HG02763 (cell line): ENCODE measurements around the gene SLC44A5.
"Not testable (repeated sequence)": the region's sequence is repeated elsewhere in the genome, so short reads cannot be mapped to it uniquely, and the experiment has no call there.

ENCODE experiments used
- ATAC-seq: cut with Tn5 transposase; IDR thresholded peaks from one replicate; pipeline ENCODE4 v1.9.1; 2021; ENCODE audit warnings: mild to moderate bottlenecking, moderate library complexity; ENCODE audit not compliant: unreplicated experiment

The SLC44A5 gene

DNA sequence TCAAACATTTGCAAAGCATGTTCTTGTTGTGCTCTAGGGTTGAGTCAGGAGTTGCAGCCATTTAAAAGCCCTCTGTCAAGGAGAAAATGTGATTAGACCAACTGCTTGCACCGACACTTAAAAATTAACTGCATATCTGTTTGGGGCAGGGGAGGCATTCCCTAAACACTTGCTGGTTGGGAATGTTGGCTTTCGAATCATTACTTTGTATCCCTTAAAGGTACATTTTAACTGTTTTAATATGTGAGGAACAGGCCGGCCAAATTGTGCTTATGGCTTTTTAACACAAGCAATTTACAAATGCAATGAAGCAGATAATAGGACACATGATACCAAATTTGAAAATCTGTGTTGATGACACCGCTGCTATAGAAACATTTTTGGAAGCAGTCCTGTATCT, 317.6 kb downstream of the SLC44A5 start:
- ATAC-seq = no peak

- ATAC-seq = no peak
Measured at GRCh38 chr1:75292013-75292412, 318.9 kb downstream of the SLC44A5 start.

DNA sequence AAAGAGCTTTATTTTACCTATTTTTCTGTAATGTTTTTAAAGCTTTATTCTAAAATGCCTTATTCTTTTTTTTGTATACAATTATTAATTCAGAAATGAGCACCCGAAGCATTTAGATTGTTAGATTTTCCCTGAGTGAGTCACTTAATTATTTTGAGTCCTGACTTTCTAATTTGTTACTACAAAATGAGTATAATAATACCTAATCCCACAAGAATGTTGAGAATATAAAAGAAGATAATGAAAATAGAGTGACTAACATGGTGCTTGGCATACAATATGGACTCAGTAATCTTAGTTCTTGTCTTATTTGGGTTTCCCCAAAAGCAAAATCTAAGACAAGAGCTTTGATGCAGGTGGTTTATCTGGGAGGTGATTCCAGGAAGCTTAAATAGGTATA, 334.5 kb downstream of the SLC44A5 start:
- no peak for ATAC-seq

DNA sequence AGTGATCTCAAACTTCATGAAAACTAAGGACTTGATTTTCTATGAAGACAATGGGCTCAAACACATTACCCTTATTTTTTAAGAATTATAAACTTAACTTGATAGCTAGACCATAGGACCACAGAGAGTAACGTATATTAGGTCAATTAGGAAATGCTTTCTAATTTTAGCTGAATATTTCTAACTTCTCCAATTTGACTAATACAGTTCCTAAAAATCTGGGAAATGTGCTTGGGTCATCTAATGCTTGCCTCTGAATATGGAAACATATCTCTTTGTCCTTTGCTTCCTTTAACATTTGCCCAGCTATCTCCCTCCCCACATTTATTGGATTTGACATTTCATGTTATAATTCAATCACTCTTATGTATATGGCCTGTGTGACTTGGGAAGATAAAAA, 335.3 kb downstream of the SLC44A5 start:
- no peak for ATAC-seq

GRCh38 chr1:75274920-75275506, 335.9 kb downstream of the SLC44A5 start:
- ATAC-seq = no peak

DNA sequence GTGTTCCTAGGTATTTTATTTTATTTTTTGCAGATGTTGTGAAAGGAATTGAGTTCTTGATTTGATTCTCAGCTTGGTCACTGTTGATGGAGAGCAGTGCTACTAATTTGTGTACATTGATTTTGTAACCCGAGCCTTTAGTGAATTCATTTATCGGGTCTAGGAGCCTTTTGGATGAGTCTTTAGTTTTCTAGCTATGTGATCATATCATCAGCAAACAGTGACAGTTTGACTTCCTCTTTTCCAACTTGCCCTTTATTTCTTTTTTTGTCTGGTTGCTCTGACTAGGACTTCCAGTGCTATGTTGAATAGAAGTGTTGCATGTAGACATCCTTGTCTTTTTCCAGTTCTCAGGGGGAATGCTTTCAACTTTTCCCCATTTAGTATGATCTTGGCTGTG, 337.8 kb downstream of the SLC44A5 start:
- ATAC-seq = no peak

DNA sequence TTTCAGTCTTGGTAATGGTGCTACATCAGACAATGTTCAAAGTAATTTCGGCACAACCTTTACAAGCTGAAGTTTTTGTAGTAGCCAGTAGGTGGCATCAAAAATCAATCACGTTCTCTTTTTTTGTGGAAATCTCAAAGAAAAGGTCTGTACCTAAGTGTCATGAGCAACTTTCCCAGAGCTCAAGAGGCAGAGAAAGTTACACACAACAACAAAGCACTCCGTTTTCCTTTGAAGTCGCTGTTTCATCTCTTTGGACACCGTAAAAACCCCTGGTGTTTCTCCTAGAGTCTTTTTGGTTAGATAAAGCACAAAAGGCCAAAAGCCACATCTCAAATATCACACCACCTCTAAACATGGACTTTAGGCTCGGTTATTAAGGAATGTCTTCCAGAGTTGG, 345.1 kb downstream of the SLC44A5 start:
- peak; percentile 66 for ATAC-seq

DNA sequence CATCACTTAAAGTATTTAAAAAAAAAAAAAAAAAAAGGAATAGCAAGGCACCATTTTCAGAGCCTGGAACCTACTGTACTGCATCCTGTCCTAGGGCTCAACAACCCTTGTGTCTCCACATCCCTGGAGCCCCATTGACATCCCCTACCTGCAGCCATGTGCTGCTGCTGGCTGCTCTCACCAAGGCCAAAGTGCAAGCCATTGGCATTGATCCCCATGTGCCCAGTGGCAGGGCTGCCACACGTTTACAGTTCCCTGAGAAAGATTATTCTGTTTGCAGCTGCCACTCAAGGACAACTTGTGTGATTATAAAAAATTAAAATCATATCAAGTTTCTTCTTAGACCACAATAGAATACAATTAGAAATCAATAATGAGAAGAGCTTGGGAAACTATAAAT, 346.8 kb downstream of the SLC44A5 start:
- no peak for ATAC-seq

DNA sequence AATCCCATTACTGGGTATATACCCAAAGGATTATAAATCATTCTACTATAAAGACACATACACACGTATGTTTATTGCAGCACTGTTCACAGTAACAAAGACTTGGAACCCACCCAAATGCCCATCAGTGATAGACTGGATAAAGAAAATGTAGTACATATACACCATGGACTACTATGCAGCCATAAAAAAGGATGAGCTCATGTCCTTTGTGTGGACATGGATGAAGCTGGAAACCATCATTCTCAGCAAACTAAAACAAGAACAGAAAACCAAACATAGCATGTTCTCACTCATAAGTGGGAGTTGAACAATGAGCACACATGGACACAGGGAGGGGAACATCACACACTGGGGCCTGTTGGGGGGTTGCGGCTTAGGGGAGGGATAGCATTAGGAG, 347.3 kb downstream of the SLC44A5 start:
- not testable (repeated sequence) for ATAC-seq

DNA sequence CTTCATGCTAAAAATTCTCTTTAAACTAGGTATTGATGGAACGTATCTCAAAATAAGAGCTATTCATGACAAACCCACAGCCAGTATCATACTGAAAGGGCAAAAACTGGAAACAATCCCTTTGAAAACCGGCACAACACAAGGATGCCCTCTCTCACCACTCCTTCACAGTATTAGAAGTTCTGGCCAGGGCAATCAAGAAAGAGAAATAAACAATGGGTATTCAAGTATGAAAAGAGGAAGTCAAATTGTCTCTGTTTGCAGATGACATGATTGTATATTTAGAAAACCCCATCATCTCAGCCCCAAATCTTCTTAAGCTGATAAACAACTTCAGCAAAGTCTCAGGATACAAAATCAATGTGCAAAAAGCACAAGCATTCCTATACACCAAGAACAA, 349.0 kb downstream of the SLC44A5 start:
- ATAC-seq = not testable (repeated sequence)

DNA sequence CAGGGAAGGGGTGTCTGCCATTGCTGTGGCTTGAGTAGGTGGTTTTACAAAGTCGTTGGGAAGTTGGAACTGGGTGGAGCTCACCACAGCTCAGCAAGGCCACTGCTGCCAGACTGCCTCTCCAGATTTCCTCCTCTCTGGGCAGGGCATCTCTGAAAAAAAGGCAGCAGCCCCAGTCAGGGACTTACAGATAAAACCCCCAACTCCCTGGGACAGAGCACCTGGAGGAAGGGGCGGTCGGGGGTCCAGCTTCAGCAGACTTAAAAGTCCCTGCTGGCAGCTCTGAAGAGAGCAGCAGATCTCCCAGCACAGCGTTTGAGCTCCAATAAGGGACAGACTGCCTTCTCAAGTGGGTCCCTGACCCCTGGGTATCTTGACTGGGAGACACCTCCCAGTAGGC, 352.6 kb downstream of the SLC44A5 start:
- ATAC-seq = no peak

- no peak for ATAC-seq
Measured at GRCh38 chr1:75257424-75257823, 353.5 kb downstream of the SLC44A5 start.

DNA sequence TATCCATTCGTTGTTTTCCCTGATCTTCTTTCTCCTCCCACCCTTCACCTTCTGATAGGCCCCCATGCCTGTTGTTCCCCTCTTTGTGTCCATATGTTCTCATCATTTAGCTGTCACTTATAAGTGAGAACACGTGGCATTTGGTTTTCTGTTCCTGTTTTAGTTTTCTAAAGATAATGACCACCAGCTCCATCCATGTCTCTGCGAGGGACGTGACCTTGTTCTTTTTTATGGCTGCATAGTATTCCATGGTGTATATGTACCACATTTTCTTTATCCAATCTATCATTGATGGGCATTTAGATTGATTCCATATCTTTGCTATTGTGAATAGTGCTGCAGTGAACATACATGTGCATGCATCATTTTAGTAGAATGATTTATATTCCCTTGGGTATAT, 360.8 kb downstream of the SLC44A5 start:
- ATAC-seq = not testable (repeated sequence)

GRCh38 chr1:75245239-75245638, 365.7 kb downstream of the SLC44A5 start:
- no peak for ATAC-seq

GRCh38 chr1:75243124-75243523, 367.8 kb downstream of the SLC44A5 start:
- ATAC-seq = no peak

GRCh38 chr1:75237316-75237715, 373.6 kb downstream of the SLC44A5 start:
- no peak for ATAC-seq

DNA sequence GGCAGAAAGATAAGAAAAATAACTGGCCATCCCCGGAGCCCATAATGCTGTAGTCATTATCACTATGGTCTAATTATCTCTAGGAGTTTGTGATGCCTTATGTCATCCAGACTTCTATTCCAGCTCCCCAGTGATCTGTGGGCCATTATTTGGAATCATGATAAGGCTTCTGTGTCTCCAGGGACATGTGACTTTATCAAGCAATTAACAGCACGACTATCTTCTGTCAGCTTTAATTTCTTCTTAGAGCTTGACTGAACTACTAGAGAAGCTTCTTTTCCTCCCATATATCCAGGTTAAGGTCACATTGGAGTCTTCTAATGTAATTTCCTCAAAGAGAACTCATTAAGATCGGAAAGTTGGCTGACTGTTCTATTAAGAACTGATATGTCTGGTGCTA, 376.4 kb downstream of the SLC44A5 start:
- ATAC-seq = no peak

DNA sequence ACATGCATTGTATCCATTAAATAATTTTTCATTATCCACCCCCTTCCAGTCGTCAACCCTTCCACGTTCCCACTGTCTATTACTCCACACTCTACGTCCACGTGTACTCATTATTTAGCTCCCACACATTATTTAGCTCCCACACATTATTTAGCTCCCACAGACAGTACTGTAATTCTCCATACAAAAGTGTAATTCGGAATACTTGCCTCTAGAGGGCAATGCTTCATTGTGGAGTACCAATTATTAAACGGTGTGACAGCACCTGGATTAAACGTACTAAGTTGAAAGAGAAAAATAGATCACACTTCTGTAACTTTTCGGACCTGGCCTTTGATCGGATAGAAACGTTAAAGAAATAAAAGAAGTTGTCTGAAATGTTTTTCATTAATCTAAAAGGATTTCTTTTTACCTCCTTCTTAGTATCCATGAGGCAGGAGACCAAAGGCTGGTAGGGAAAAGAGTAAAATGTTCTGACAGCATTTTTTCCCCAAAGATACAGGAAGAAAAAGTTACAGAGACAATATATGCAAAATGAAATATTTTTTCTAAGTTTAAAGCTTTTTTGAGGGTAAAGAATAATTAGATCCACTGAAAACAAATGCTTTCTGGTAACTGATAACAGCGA, 377.5 kb downstream of the SLC44A5 start:
- peak; percentile 87 for ATAC-seq

GRCh38 chr1:75220072-75220471, 390.8 kb downstream of the SLC44A5 start:
- no peak for ATAC-seq

- no peak for ATAC-seq
Measured at GRCh38 chr1:75214017-75214416, 396.9 kb downstream of the SLC44A5 start.

- ATAC-seq = no peak
Measured at GRCh38 chr1:75211648-75212047, 399.3 kb downstream of the SLC44A5 start.

DNA sequence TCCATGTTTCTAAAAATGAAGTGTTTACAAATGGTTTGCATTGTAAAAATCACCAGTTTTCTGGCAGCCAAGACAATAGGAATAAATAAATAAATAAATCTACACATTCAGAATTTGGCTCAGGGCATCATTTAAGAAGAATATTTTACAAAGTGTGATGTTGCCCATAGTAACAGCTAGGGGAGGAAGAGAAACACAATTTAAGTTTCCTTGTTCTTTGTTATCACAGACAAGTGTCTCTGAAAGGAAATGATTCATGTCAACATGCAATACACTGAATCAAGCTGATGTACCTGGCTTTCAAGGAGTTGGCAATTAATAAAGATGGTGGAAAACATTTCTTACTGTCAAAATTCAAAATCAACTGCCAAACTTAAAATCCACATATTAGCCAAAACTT, 402.1 kb downstream of the SLC44A5 start:
- no peak for ATAC-seq
